Lower lobe of right lung (tissue), 2 donors: ENCODE results near the gene HSD11B2. TPM values are rescaled to one million over a fixed set of nuclear protein-coding genes. Genes with fewer than 3 reads are reported as not detected.
A peak's percentile ranks its signal among the peaks of the same experiment; 100 is the strongest.

Source experiments
- ATAC-seq, 2 donors: fragments of 200-7000 bp; cut with Tn5 transposase; one replicate each; pipeline ENCODE4 v1.9.1; 2020 to 2022; ENCODE audit warnings: mild to moderate bottlenecking in 2 of 2, moderate library complexity in 2 of 2
- DNase-seq: peaks from one replicate; pipeline ENCODE4 v3.0.0-alpha.2; 2020
- H3K27ac ChIP-seq: fragments of 200-600 bp; one replicate; pipeline ENCODE4 v1.8.0; 2022
- H3K27me3 ChIP-seq: fragments of 200-600 bp; one replicate; pipeline ENCODE4 v1.8.0; 2022; ENCODE audit warnings: low read depth
- H3K36me3 ChIP-seq: fragments of 200-600 bp; one replicate; pipeline ENCODE4 v1.8.0; 2022; ENCODE audit warnings: mild to moderate bottlenecking
- H3K4me1 ChIP-seq: fragments of 200-600 bp; one replicate; pipeline ENCODE4 v1.8.0; 2022
- H3K4me3 ChIP-seq: fragments of 200-600 bp; one replicate; pipeline ENCODE4 v1.8.0; 2022; ENCODE audit warnings: mild to moderate bottlenecking
- H3K9me3 ChIP-seq: fragments of 200-600 bp; one replicate; pipeline ENCODE4 v1.8.0; 2022
- intact Hi-C: fragments of 100-400 bp; cut with DNase I; formaldehyde crosslinking; loops from one replicate; pipeline ENCODE4 v1.11.0; 2022
- total RNA-seq: library from RNA; stranded (reverse); fragmentation: NEBNext Ultra II Directional; extraction: Animal tissue kit (Norgen Biotek cat#: 25700); gene quantifications from one replicate; pipeline ENCODE4 v1.2.1, GENCODE V29; 2021
- TF ChIP-seq, protein P1 (sequence below): fragments of 200-600 bp; IDR thresholded peaks from one replicate; pipeline ENCODE4 v1.8.0; 2022; ENCODE audit warnings: antibody characterized with exemption, mild to moderate bottlenecking
- donor health status: DM: no; HTN: yes; CAD: no; lungs with severe emphysema.

The HSD11B2 gene
- total RNA-seq, 1 donor from 2014 or later, result 2.9 TPM

DNA sequence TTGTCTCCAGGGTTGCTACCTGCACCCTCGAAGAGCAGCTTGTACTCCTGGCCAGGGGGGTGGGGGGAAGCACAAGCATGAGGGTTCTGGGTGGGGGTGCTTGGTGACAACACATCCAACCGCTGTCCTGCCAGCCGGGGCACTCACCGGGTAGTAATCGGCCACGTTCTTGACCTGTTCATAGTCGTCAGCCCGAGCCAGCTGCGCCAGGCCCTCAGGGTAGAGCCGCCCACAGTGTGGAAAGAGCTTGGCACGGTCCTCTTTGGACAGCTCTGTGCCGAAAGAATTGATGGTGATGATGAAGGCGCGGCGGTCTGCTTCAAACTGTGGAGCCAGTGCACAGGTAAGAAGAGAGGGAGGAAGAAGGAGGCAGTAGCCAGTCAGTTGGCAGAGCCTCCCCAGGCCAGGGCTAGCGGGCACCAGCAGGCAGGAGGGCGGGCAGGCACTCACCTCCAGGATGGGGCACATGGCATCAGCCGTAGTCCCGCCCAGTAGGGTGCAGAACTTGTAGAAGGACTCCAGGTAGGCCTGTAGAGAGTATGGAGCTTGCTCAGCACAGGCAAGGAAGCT lies 8.0 kb downstream of the HSD11B2 start:
- intact Hi-C loops, result no loop called here
- H3K36me3 ChIP-seq, result peaks cover 76% of the 10 kb centered on the region
- H3K27me3 ChIP-seq, result no peaks in the 10 kb centered on the region
- ATAC-seq (no peak), DNase-seq (no peak)
- TF ChIP-seq, protein P1, sequence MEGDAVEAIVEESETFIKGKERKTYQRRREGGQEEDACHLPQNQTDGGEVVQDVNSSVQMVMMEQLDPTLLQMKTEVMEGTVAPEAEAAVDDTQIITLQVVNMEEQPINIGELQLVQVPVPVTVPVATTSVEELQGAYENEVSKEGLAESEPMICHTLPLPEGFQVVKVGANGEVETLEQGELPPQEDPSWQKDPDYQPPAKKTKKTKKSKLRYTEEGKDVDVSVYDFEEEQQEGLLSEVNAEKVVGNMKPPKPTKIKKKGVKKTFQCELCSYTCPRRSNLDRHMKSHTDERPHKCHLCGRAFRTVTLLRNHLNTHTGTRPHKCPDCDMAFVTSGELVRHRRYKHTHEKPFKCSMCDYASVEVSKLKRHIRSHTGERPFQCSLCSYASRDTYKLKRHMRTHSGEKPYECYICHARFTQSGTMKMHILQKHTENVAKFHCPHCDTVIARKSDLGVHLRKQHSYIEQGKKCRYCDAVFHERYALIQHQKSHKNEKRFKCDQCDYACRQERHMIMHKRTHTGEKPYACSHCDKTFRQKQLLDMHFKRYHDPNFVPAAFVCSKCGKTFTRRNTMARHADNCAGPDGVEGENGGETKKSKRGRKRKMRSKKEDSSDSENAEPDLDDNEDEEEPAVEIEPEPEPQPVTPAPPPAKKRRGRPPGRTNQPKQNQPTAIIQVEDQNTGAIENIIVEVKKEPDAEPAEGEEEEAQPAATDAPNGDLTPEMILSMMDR, result no peak
- H3K4me1 ChIP-seq, result peaks cover 27% of the 10 kb centered on the region
- H3K4me3 ChIP-seq, result no peak overlapping the region
- no peaks in the 10 kb centered on the region for H3K9me3 ChIP-seq
- H3K27ac ChIP-seq, result no peak overlapping the region

DNA sequence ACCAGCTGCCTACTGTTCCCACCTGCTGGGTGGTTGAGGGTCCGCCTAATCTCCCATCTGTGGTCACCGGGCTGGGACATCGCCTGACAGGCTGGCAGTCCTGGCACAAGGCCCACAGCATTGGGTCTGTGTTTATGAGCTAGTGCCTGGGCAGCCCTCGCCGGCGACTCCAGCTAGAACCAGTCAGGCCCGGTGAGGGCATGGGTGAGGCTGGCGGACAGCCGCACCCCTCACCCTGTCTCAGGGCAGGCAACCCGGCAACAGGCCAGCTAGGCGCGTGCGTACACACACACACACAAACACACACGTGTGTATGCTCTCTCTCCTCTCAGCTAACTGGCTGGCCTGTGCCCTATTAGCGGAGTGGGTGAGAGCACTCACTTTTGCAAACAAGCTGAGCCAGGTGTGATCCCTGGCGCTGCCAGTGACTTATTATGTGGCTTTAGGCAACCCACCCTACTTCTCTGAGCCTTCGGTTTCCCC lies 10.4 kb downstream of the HSD11B2 start:
- ATAC-seq (peak; percentile 81 to 82), DNase-seq (peak; percentile 86)
- H3K4me1 ChIP-seq, result peaks cover 51% of the 10 kb centered on the region
- H3K9me3 ChIP-seq, result no peaks in the 10 kb centered on the region
- H3K27me3 ChIP-seq, result no peaks in the 10 kb centered on the region
- H3K4me3 ChIP-seq, result no peak overlapping the region
- peaks cover 99% of the 10 kb centered on the region for H3K36me3 ChIP-seq
- H3K27ac ChIP-seq, result peak overlapping the region; percentile 27
- TF ChIP-seq, protein P1, result no peak
- intact Hi-C loops, result no loop called here

DNA sequence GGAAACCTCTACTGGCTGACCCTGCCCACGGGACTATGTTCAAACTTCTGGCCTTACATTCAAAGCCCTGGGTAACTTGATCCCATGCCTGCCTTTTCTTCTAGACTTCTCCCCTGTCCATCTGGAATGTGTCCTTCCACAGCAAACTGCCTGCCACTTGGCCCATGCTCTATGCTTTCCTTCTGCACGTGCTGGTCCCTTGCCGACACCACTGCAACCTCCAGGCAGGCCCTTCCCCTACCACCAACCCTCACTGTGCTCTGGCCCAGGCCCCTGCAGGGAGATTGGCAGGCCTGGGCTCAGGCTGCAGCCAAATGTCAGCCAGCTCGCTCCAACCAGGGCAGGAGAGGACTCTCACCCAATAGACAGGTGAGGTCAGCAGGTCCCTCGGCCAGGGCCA lies 11.0 kb downstream of the HSD11B2 start:
- peaks cover 57% of the 10 kb centered on the region for H3K4me1 ChIP-seq

DNA sequence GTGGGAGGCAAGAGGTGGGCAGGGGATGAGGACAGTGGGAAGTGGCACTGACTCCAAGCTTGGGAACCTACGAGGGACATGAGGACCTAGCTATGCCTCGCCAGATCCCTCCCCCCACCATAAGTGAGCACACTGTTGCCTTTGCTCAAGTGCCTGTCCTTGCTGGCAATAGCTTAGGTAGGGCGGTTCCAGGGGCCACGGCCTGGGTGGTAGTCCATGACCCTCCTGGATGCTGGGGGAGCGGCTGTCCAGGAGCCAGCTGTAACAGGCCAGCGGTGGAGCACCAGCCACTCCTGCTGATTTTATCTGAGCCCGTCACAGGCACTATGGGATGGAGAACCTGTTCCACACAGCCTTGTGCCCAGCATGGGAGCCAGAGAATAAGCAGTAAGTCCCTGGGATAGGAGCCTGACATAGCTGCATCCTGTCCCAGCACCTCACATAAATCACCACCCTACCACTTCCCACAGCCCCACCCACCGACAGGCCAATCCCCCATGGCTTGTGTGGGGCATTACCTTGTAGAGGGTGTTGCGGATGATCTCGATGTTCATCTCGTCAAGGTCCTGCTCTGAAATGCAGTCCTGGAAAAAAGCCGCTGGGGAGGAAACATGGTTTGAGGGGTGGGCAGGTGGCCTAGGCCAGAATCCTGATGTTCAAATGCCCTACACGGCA lies 11.8 kb downstream of the HSD11B2 start:
- DNase-seq, result no peak
- Histone ChIP-seq H3K4me3 (no peak overlapping the region), H3K4me1 (peaks cover 65% of the 10 kb centered on the region), H3K9me3 (no peaks in the 10 kb centered on the region), H3K36me3 (peaks cover 95% of the 10 kb centered on the region), H3K27ac (peak overlapping the region; percentile 38), H3K27me3 (no peaks in the 10 kb centered on the region)
- ATAC-seq, result no peak
- TF ChIP-seq, protein P1, result no peak
- intact Hi-C loops, result no loop called here

More for the DNA sequence above, 11.0 kb downstream of the HSD11B2 start:
- DNase-seq, result no peak
- Histone ChIP-seq H3K27me3 (no peaks in the 10 kb centered on the region), H3K9me3 (no peaks in the 10 kb centered on the region), H3K27ac (no peak overlapping the region), H3K36me3 (peaks cover 95% of the 10 kb centered on the region), H3K4me3 (no peak overlapping the region)
- ATAC-seq, result peak in 1 of 2 donors; percentile 4
- TF ChIP-seq, protein P1, result no peak
- intact Hi-C loops, result no loop called here

DNA sequence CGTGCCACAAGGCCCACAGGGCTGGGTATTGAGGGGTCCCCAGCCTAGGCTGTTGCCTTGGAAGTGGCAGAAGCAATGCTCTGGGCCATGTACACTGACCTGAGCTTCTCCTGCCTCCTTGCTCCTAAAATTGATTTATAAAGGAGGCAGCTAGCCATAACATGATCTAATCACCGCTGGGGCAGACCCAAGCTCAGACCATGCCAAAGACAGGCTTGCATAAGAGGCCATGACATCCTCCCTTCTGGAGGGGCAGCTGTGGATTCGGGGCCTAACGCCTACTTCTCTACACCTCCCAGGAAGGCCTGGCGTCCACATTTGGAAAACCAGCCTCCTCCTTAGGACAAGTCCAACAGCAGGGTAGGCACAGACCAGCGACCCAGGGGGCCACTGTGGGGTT lies 12.3 kb downstream of the HSD11B2 start:
- peaks cover 93% of the 10 kb centered on the region for H3K36me3 ChIP-seq
- no peak for DNase-seq
- TF ChIP-seq, protein P1, result no peak

More for the DNA sequence above, 12.3 kb downstream of the HSD11B2 start:
- intact Hi-C loops, result no loop called here
- no peaks in the 10 kb centered on the region for H3K27me3 ChIP-seq
- ATAC-seq, result no peak
- peaks cover 70% of the 10 kb centered on the region for H3K4me1 ChIP-seq
- no peak overlapping the region for H3K4me3 ChIP-seq
- peak overlapping the region; percentile 64 for H3K27ac ChIP-seq
- H3K9me3 ChIP-seq, result no peaks in the 10 kb centered on the region
